OCI-LY1 (cell line): ENCODE results near the gene EIF5.
A peak's percentile ranks its signal among the peaks of the same experiment; 100 is the strongest.

ENCODE experiments used
- H2AFZ ChIP-seq: fragments of 200-600 bp; sonication (generic), shearing (Covaris generic); 2 replicates; pipeline ENCODE4 v1.6.0; 2014; ENCODE audit warnings: antibody characterized with exemption, mild to moderate bottlenecking, low read length
- H3F3A ChIP-seq: fragments of 200-600 bp; sonication (generic), shearing (Covaris generic); 2 replicates; pipeline ENCODE4 v1.6.0; 2014; ENCODE audit warnings: mild to moderate bottlenecking, antibody characterized with exemption, low read length, moderate library complexity; ENCODE audit not compliant: insufficient read depth
- H3K27ac ChIP-seq: fragments of 200-600 bp; sonication (generic); 2 replicates; pipeline ENCODE4 v1.5.1; 2014; ENCODE audit warnings: low read length, mixed run types, mild to moderate bottlenecking, low read depth; ENCODE audit not compliant: poor library complexity, severe bottlenecking
- H3K27me3 ChIP-seq: fragments of 200-600 bp; sonication (generic); 2 replicates; pipeline ENCODE4 v1.6.0; 2014; ENCODE audit warnings: antibody characterized with exemption, mild to moderate bottlenecking, low read length, moderate library complexity; ENCODE audit not compliant: insufficient read depth
- H3K36me3 ChIP-seq: fragments of 200-600 bp; sonication (generic); 2 replicates; pipeline ENCODE4 v1.6.1; 2014; ENCODE audit warnings: mild to moderate bottlenecking, antibody characterized with exemption, low read length, moderate library complexity, mixed read lengths; ENCODE audit not compliant: insufficient read depth
- H3K4me1 ChIP-seq: fragments of 200-600 bp; sonication (generic); 2 replicates; pipeline ENCODE4 v1.5.1; 2014; ENCODE audit warnings: mild to moderate bottlenecking, low read length, moderate library complexity; ENCODE audit not compliant: insufficient read depth, severe bottlenecking
- H3K4me2 ChIP-seq: fragments of 200-600 bp; sonication (generic), shearing (Covaris generic); 2 replicates; pipeline ENCODE4 v1.6.1; 2014; ENCODE audit warnings: low read length
- H3K4me3 ChIP-seq: fragments of 200-600 bp; sonication (generic); 2 replicates; pipeline ENCODE4 v1.5.1; 2014; ENCODE audit warnings: low read length, low read depth, mild to moderate bottlenecking, mixed read lengths; ENCODE audit not compliant: poor library complexity, severe bottlenecking
- H3K79me2 ChIP-seq: fragments of 200-600 bp; shearing (Covaris generic); 2 replicates; pipeline ENCODE4 v1.6.1; 2016; ENCODE audit warnings: mixed run types, low read length, mixed read lengths; ENCODE audit not compliant: insufficient read depth
- H3K9ac ChIP-seq: fragments of 200-600 bp; sonication (generic), shearing (Covaris generic); 2 replicates; pipeline ENCODE4 v1.6.1; 2014; ENCODE audit warnings: mild to moderate bottlenecking, low read length, mixed read lengths
- H3K9me2 ChIP-seq: fragments of 200-600 bp; sonication (generic), shearing (Covaris generic); 2 replicates; pipeline ENCODE4 v1.6.1; 2014; ENCODE audit warnings: low read depth, mild to moderate bottlenecking, low read length, mixed read lengths
- H3K9me3 ChIP-seq: fragments of 200-600 bp; shearing (Covaris generic); 2 replicates; pipeline ENCODE4 v1.6.1; 2014; ENCODE audit warnings: low read length, mixed read lengths
- H4K20me1 ChIP-seq: fragments of 200-600 bp; sonication (generic), shearing (Covaris generic); 2 replicates; pipeline ENCODE4 v1.6.0; 2016; ENCODE audit warnings: mild to moderate bottlenecking, low read length; ENCODE audit not compliant: insufficient read depth
- EZH2 ChIP-seq: fragments of 200-600 bp; sonication (generic), shearing (Covaris generic); IDR thresholded peaks from 2 replicates; pipeline ENCODE4 v1.8.0; 2017; ENCODE audit warnings: borderline replicate concordance, mixed run types, mild to moderate bottlenecking, antibody characterized with exemption, low read length, moderate library complexity, mixed read lengths
- TF ChIP-seq, protein P1 (sequence below): fragments of 200-600 bp; sonication (generic), shearing (Covaris generic); IDR thresholded peaks from 2 replicates; pipeline ENCODE4 v1.5.1; 2017; ENCODE audit warnings: mild to moderate bottlenecking, antibody characterized with exemption, low read length, moderate library complexity, mixed read lengths

EIF5 gene

DNA sequence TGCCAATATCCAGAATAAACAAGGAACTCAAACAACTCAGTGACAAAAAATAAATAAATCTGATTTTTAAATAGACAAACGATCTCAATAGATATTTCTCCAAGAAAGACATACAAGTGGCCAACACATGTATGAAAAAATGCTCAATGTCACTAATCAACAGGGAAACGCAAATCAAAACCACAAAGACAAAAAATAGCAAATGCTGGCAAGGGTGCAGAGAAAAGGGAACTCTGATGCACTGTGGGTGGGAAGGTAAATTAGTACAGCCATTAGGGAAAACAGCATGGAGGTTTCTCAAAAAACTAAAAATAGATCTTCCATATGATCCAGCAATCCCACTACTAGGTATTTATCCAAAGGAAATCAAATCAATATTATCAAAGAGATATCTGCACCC is 3.5 kb upstream of the EIF5 start:
- TF ChIP-seq EZH2, result no peak
- TF ChIP-seq, protein P1, sequence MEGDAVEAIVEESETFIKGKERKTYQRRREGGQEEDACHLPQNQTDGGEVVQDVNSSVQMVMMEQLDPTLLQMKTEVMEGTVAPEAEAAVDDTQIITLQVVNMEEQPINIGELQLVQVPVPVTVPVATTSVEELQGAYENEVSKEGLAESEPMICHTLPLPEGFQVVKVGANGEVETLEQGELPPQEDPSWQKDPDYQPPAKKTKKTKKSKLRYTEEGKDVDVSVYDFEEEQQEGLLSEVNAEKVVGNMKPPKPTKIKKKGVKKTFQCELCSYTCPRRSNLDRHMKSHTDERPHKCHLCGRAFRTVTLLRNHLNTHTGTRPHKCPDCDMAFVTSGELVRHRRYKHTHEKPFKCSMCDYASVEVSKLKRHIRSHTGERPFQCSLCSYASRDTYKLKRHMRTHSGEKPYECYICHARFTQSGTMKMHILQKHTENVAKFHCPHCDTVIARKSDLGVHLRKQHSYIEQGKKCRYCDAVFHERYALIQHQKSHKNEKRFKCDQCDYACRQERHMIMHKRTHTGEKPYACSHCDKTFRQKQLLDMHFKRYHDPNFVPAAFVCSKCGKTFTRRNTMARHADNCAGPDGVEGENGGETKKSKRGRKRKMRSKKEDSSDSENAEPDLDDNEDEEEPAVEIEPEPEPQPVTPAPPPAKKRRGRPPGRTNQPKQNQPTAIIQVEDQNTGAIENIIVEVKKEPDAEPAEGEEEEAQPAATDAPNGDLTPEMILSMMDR, result no peak
- Histone ChIP-seq H3K4me1 (peaks cover 18% of the 10 kb centered on the region), H3K36me3 (peaks cover 8% of the 10 kb centered on the region), H3K9me3 (no peaks in the 10 kb centered on the region), H3F3A (no peaks in the 10 kb centered on the region), H3K27me3 (peaks cover 14% of the 10 kb centered on the region; the same call in 1 of the 2 replicates), H3K79me2 (peaks cover 9% of the 10 kb centered on the region), H3K9me2 (no peaks in the 10 kb centered on the region), H3K4me2 (no peak overlapping the region), H2AFZ (no peak overlapping the region), H4K20me1 (0 out of 2 replicates have a peak, but pooled peaks cover 1% of the 10 kb centered on the region), H3K4me3 (no peak overlapping the region), H3K27ac (no peak overlapping the region), H3K9ac (no peak overlapping the region)

DNA sequence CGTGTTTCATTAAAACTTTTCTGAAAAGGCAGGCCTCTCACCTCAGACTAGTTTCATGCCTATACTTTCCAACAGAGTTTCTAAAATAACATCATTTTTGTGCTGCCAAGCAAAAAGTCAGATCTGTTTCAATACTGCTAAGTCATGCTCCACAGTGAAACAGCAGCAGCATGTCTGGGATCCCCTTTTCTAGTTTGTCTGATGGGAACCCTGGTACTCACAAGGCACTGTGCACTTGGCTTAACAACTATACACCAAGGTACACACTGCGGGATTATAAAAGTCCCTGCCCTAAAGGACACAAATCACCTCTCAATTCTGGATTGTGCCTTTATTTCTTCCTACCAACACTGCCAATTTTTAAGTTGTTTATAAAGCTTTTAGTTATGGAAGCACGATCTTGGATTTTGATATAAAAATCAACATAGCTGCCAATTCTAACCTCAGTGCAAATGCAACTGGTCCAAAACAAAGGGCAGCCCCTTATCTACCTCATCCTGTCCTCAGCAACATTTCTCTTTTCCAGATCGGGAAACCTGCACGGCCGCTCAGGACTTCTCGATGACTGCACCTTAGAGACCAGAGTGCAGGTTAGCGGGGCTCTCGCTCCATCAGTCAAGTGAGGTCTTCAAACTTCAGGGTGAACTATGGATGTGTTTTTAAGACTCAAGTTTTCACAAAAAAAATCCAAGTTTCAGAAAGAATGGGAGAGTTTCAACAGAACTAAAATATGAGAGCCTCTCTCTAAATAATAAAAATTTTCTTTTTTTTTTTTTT is 1.7 kb upstream of the EIF5 start:
- Histone ChIP-seq H3K36me3 (peaks cover 26% of the 10 kb centered on the region), H2AFZ (no peak overlapping the region), H3K27me3 (0 out of 2 replicates have a peak, but pooled peaks cover 4% of the 10 kb centered on the region), H3K4me3 (no peak overlapping the region), H3K27ac (no peak overlapping the region), H3K4me1 (peaks cover 24% of the 10 kb centered on the region), H3K79me2 (peaks cover 15% of the 10 kb centered on the region), H3K9me2 (no peaks in the 10 kb centered on the region), H3K9me3 (no peaks in the 10 kb centered on the region), H3K4me2 (peak overlapping the region; percentile 8; the same call in 1 of the 2 replicates), H3F3A (0 out of 2 replicates have a peak, but pooled peaks cover 5% of the 10 kb centered on the region), H3K9ac (peak overlapping the region; percentile 13; the same call in 1 of the 2 replicates), H4K20me1 (0 out of 2 replicates have a peak, but pooled peaks cover 2% of the 10 kb centered on the region)
- TF ChIP-seq EZH2, result no peak
- TF ChIP-seq, protein P1, result no peak

DNA sequence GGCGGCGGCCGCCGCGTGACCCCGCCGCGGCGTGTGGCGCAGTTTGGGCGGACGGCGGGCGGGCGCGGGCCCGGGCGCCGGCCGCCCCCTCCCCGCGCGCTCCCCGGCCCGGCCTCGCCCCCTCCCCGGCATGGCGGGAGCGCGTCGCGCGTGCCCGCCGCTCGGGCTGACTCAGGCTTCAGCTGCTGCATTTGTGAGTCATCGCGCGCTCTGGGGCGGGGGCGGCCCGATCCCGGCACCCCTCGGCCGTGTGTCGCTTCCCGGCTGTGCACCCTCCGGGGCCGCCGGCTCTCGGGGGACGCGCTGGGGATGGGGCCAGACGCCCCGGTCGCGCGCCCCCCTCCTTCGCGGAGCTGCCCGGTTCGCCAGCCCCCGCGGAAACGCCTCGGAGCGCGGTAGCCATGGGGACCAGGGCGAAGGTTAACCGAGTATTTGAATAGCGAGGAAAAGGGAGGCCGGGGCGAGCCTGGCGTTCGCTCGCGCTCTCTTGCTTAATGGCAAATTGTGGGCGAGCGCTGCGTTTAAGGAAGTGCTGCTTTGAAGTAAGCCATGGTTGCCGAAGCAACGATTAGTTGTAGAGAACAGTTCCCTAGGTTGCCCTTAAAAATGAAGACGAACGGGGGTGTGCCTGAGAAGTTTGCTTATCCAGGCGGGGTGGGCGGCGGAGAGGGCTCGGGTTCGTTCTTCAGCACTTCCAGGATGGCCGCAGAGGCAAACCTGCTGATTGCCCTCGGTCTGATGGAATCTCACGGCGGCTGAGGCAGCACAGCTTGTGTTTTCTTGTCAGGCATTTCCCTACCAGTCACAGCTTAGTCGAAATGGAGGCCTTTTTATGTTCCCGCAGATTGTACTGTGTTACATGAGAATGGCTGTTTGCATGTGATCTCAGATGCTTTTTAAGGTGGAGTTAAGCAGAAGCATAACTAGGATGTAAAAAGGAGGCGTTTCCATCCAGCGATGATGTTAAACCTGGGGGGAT is 896 bp downstream of the EIF5 start:
- H3K4me2 ChIP-seq, result peak overlapping the region; percentile 86
- peaks cover 52% of the 10 kb centered on the region for H3K36me3 ChIP-seq
- peaks cover 14% of the 10 kb centered on the region; the same call in 1 of the 2 replicates for H3F3A ChIP-seq
- no peak overlapping the region for H2AFZ ChIP-seq
- H3K9ac ChIP-seq, result peak overlapping the region; percentile 94
- peak overlapping the region; percentile 66 for H3K27ac ChIP-seq
- no peaks in the 10 kb centered on the region for H3K9me3 ChIP-seq
- H3K9me2 ChIP-seq, result no peaks in the 10 kb centered on the region
- H3K4me1 ChIP-seq, result peaks cover 24% of the 10 kb centered on the region
- peaks cover 15% of the 10 kb centered on the region for H3K79me2 ChIP-seq
- H4K20me1 ChIP-seq, result 0 out of 2 replicates have a peak, but pooled peaks cover 2% of the 10 kb centered on the region
- H3K27me3 ChIP-seq, result no peaks in the 10 kb centered on the region
- no peak for TF ChIP-seq EZH2
- TF ChIP-seq, protein P1, result no peak
- H3K4me3 ChIP-seq, result peak overlapping the region; percentile 78
